OCI-LY7 (cell line): Measurements from ENCODE around the gene WDR3. TPM values are rescaled to one million over a fixed set of nuclear protein-coding genes. Genes with fewer than 3 reads are reported as not detected.

ENCODE experiments used
- BruUV-seq: library from RNA; stranded (reverse); fragments of 400-500 nt; replicated peaks from 2 replicates; lab custom pipeline; 2021; lab: Mats Ljungman, UMichigan
- CTCF ChIA-PET: fragments of 300-600 bp; sonication (Branson Sonifier 250); formaldehyde crosslinking; loops from one replicate; lab custom pipeline; 2022; ENCODE audit warnings: antibody characterized with exemption; ENCODE audit not compliant: unreplicated experiment; lab: Charles Lee
- POLR2A ChIA-PET: fragments of 300-600 bp; sonication (Branson Sonifier 250); formaldehyde crosslinking; loops from one replicate; lab custom pipeline; 2022; ENCODE audit warnings: antibody characterized with exemption; lab: Charles Lee
- DNase-seq: peaks from one replicate; pipeline ENCODE4 v3.0.0-alpha.2; 2015; ENCODE audit warnings: low spot score
- H2AFZ ChIP-seq: fragments of 200-600 bp; sonication (generic), shearing (Covaris generic); 2 replicates; pipeline ENCODE4 v1.6.1; 2014; ENCODE audit warnings: mild to moderate bottlenecking, antibody characterized with exemption, low read length, moderate library complexity
- H3K27ac ChIP-seq: fragments of 200-600 bp; sonication (generic); 2 replicates; pipeline ENCODE4 v1.5.1; 2014; ENCODE audit warnings: mixed run types, low read depth, mild to moderate bottlenecking, moderate library complexity, low read length, inconsistent platforms; ENCODE audit not compliant: poor library complexity, severe bottlenecking
- H3K36me3 ChIP-seq: fragments of 200-600 bp; sonication (generic); 2 replicates; pipeline ENCODE4 v1.6.1; 2014; ENCODE audit warnings: mild to moderate bottlenecking, antibody characterized with exemption, low read length, moderate library complexity, mixed read lengths; ENCODE audit not compliant: insufficient read depth
- H3K4me1 ChIP-seq: fragments of 200-600 bp; sonication (generic); 2 replicates; pipeline ENCODE4 v1.5.1; 2014; ENCODE audit warnings: mild to moderate bottlenecking, low read length; ENCODE audit not compliant: insufficient read depth, poor library complexity, severe bottlenecking
- H3K4me2 ChIP-seq: fragments of 200-600 bp; sonication (generic); 2 replicates; pipeline ENCODE4 v1.6.1; 2014; ENCODE audit warnings: mild to moderate bottlenecking, low read length
- H3K4me3 ChIP-seq: fragments of 200-600 bp; sonication (generic); 2 replicates; pipeline ENCODE4 v1.5.1; 2014; ENCODE audit warnings: mild to moderate bottlenecking, low read depth, low read length; ENCODE audit not compliant: poor library complexity, severe bottlenecking
- H3K79me2 ChIP-seq: fragments of 200-600 bp; sonication (generic); 2 replicates; pipeline ENCODE4 v1.6.1; 2016; ENCODE audit warnings: low read depth, mild to moderate bottlenecking, low read length, moderate library complexity, mixed read lengths; ENCODE audit not compliant: insufficient read depth
- H3K9me2 ChIP-seq: fragments of 200-600 bp; sonication (generic); 2 replicates; pipeline ENCODE4 v1.6.1; 2016; ENCODE audit warnings: mild to moderate bottlenecking, low read length, mixed read lengths; ENCODE audit not compliant: insufficient read depth
- H3K9me3 ChIP-seq: fragments of 200-600 bp; sonication (generic); 2 replicates; pipeline ENCODE4 v1.6.1; 2014; ENCODE audit warnings: mild to moderate bottlenecking, mixed run types, low read length, mixed read lengths
- H4K20me1 ChIP-seq: fragments of 200-600 bp; sonication (generic); 2 replicates; pipeline ENCODE4 v1.6.1; 2014; ENCODE audit warnings: mild to moderate bottlenecking, antibody characterized with exemption, low read length, moderate library complexity, mixed read lengths; ENCODE audit not compliant: insufficient read depth
- CTCF ChIP-seq: fragments of 200-600 bp; sonication (generic); conservative IDR thresholded peaks from 2 replicates; pipeline ENCODE4 v1.5.1; 2014; ENCODE audit warnings: mild to moderate bottlenecking, antibody characterized with exemption, low read length, moderate library complexity, mixed read lengths
- EZH2phosphoT487 ChIP-seq: fragments of 200-600 bp; sonication (generic); IDR thresholded peaks from 2 replicates; pipeline ENCODE4 v1.6.1; 2018; ENCODE audit warnings: low read depth, borderline replicate concordance, mild to moderate bottlenecking, mixed run types, antibody characterized with exemption, low read length, moderate library complexity, mixed read lengths
- intact Hi-C: fragments of 100-400 bp; cut with micrococcal nuclease; formaldehyde crosslinking; loops from one replicate; pipeline ENCODE4 v1.10.0; 2022; ENCODE audit not compliant: unreplicated experiment
- total RNA-seq, 2 experiments: library from RNA; depleted of rRNA in 1 of 2; stranded (reverse); fragments of >200 nt in 1 of 2; shearing (Covaris generic) in 1 of 2; gene quantifications; 2 replicates each; pipeline ENCODE4 v1.2.3, GENCODE V29; 2014 to 2022

Gene WDR3
- total RNA-seq, 2 experiments from 2014 or later, result 23.1 to 31.4 TPM

GRCh38 chr1:118012515-118013124 is 83.1 kb downstream of the WDR3 start:
- Histone ChIP-seq H3K27ac (no peak overlapping the region), H3K79me2 (no peaks in the 10 kb centered on the region), H3K4me1 (no peaks in the 10 kb centered on the region), H3K4me2 (no peak overlapping the region), H3K9me2 (no peaks in the 10 kb centered on the region), H3K9me3 (no peaks in the 10 kb centered on the region), H4K20me1 (no peaks in the 10 kb centered on the region), H3K4me3 (no peak overlapping the region), H2AFZ (no peak overlapping the region), H3K36me3 (no peaks in the 10 kb centered on the region)
- CTCF ChIA-PET, result no interaction called here
- BruUV-seq, result no TSS peak
- intact Hi-C loops, result no loop called here
- no peak for DNase-seq
- TF ChIP-seq EZH2phosphoT487 (no peak), CTCF (no peak)
- POLR2A ChIA-PET, result interaction anchor here (0.6 to 1.1 kb wide), 2 partner anchors 12 to 203 kb away, joined by 3 to 4 read pairs; no protein-coding TSS in a partner anchor

GRCh38 chr1:118013336-118013735 is 83.8 kb downstream of the WDR3 start:
- H3K79me2 ChIP-seq, result no peaks in the 10 kb centered on the region
- H4K20me1 ChIP-seq, result no peaks in the 10 kb centered on the region
- H3K27ac ChIP-seq, result no peak overlapping the region
- ChIA-PET CTCF (no interaction called here), POLR2A (interaction anchor here (0.6 to 1.1 kb wide), 2 partner anchors 11 to 203 kb away, joined by 3 to 4 read pairs; no protein-coding TSS in a partner anchor)
- DNase-seq, result no peak
- no peak overlapping the region for H3K4me3 ChIP-seq
- no peaks in the 10 kb centered on the region for H3K4me1 ChIP-seq
- no peak overlapping the region for H3K4me2 ChIP-seq
- intact Hi-C loops, result no loop called here
- no peak overlapping the region for H2AFZ ChIP-seq
- no peaks in the 10 kb centered on the region for H3K9me3 ChIP-seq
- no TSS peak for BruUV-seq
- H3K9me2 ChIP-seq, result no peaks in the 10 kb centered on the region
- H3K36me3 ChIP-seq, result no peaks in the 10 kb centered on the region
- TF ChIP-seq CTCF (no peak), EZH2phosphoT487 (no peak)

DNA sequence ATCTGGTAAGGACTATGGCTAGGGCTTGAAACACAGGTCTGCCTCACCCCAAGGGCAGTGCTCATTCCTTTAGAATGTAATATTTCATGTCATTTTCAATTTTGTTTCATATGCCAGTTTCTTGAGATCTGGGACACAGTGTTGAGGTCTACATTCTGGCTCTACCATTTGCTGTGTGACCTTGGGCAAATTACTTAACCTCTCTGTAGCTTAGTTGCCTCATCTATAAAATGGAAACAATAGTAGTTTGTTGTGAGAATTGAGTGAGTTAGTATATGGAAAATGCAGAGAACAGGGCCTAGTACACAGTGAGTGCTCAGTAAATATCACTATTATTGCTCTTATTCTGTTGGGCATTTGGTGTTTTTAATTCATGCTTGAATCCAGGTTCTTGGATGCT is 84.4 kb downstream of the WDR3 start:
- Histone ChIP-seq H3K4me2 (no peak overlapping the region), H2AFZ (no peak overlapping the region), H3K4me3 (no peak overlapping the region), H3K4me1 (no peaks in the 10 kb centered on the region), H3K27ac (no peak overlapping the region), H3K9me3 (no peaks in the 10 kb centered on the region), H3K36me3 (no peaks in the 10 kb centered on the region), H3K79me2 (no peaks in the 10 kb centered on the region), H3K9me2 (no peaks in the 10 kb centered on the region), H4K20me1 (no peaks in the 10 kb centered on the region)
- TF ChIP-seq CTCF (no peak), EZH2phosphoT487 (no peak)
- intact Hi-C loops, result no loop called here
- no peak for DNase-seq
- CTCF ChIA-PET, result no interaction called here
- POLR2A ChIA-PET, result no interaction called here
- BruUV-seq, result no TSS peak
